K562 (cell line): ENCODE data around the gene INSR. TPM values are rescaled to one million over a fixed set of nuclear protein-coding genes. Genes with fewer than 3 reads are reported as not detected.

ENCODE experiments used
- CC2D1A ChIP-seq: fragments of 450-650 bp; IDR thresholded peaks from 2 replicates; pipeline ENCODE4 v1.6.1; 2017; ENCODE audit warnings: mild to moderate bottlenecking
- DMBX1 ChIP-seq: fragments of 250-450 bp; sonication (Bioruptor Pico); IDR thresholded peaks from 2 replicates; pipeline ENCODE4 v1.8.0; 2022; ENCODE audit warnings: inconsistent platforms, mild to moderate bottlenecking, moderate library complexity, borderline replicate concordance
- FOSL1 ChIP-seq: fragments of 200-800 bp; sonication (Bioruptor generic); conservative IDR thresholded peaks from 2 replicates; pipeline ENCODE4 v1.6.1; 2016; ENCODE audit warnings: missing genetic modification characterization, missing compliant biosample characterization
- HDAC3 ChIP-seq: fragments of 450-650 bp; IDR thresholded peaks from 2 replicates; pipeline ENCODE4 v1.6.1; 2018; ENCODE audit warnings: borderline replicate concordance, mild to moderate bottlenecking, moderate library complexity; ENCODE audit not compliant: partially characterized antibody
- MBD2 ChIP-seq: sonication (generic); IDR thresholded peaks from 2 replicates; pipeline ENCODE4 v1.6.1; 2016; ENCODE audit warnings: low read depth, borderline replicate concordance
- MEF2D ChIP-seq: conservative IDR thresholded peaks from 2 replicates; pipeline ENCODE4 v1.6.1; 2016; ENCODE audit warnings: low read depth, missing genetic modification characterization, missing compliant biosample characterization
- NFXL1 ChIP-seq: fragments of 450-650 bp; formaldehyde crosslinking; IDR thresholded peaks from 2 replicates; pipeline ENCODE4 v1.4.0; 2021; ENCODE audit warnings: mild to moderate bottlenecking
- NUFIP1 ChIP-seq: fragments of 450-650 bp; IDR thresholded peaks from 2 replicates; pipeline ENCODE4 v1.6.1; 2018; ENCODE audit not compliant: partially characterized antibody
- PHF21A ChIP-seq: fragments of 450-650 bp; IDR thresholded peaks from 2 replicates; pipeline ENCODE4 v1.6.1; 2017; ENCODE audit warnings: low read depth, borderline replicate concordance
- SNIP1 ChIP-seq: fragments of 450-650 bp; IDR thresholded peaks from 2 replicates; pipeline ENCODE4 v1.7.1; 2017; ENCODE audit warnings: low read depth, mild to moderate bottlenecking
- TAF9B ChIP-seq: fragments of 450-650 bp; IDR thresholded peaks from 2 replicates; pipeline ENCODE4 v1.6.1; 2018; ENCODE audit warnings: mild to moderate bottlenecking; ENCODE audit not compliant: partially characterized antibody
- TCF7L2 ChIP-seq: fragments of 150-350 bp; IDR thresholded peaks from 2 replicates; pipeline ENCODE4 v1.6.1; 2016; ENCODE audit warnings: low read depth, mild to moderate bottlenecking, low read length, moderate library complexity
- THRAP3 ChIP-seq: fragments of 450-650 bp; IDR thresholded peaks from 2 replicates; pipeline ENCODE4 v1.6.1; 2016; ENCODE audit warnings: mild to moderate bottlenecking, inconsistent platforms, borderline replicate concordance
- ZNF347 ChIP-seq: fragments of 450-650 bp; formaldehyde crosslinking; IDR thresholded peaks from 2 replicates; pipeline ENCODE4 v1.4.0; 2020; ENCODE audit warnings: low read depth, mild to moderate bottlenecking, moderate library complexity
- ZNF584 ChIP-seq: fragments of 200-800 bp; sonication (Bioruptor generic); IDR thresholded peaks from 2 replicates; pipeline ENCODE4 v1.6.1; 2016; ENCODE audit warnings: low read depth, mild to moderate bottlenecking, missing genetic modification characterization, missing compliant biosample characterization
- polyA plus RNA-seq, 8 experiments: library from polyadenylated mRNA; depleted of rRNA in 4 of 8; stranded (reverse) in 5 of 8; unstranded in 3 of 8; fragments of >200 nt; fragmentation: Nextera tagmentation in 2 of 8; fragmentation: Illumina TruSeq in 1 of 8; extraction: Ambion mirVana in 2 of 8; extraction: Trizol in 1 of 8; gene quantifications; 2 replicates each; pipeline versions ENCODE4 v1.2.1 to v1.2.3, GENCODE V29; 2011 to 2014; ENCODE audit warnings: inconsistent platforms in 1 of 8, missing spikeins in 1 of 8
- total RNA-seq, 7 experiments: library from RNA; depleted of rRNA in 6 of 7; stranded (reverse); fragments of >200 nt in 6 of 7; fragmentation: Illumina TruSeq in 2 of 7; extraction: Trizol in 2 of 7; gene quantifications; 2 replicates each; pipeline versions ENCODE4 v1.2.1 to v1.2.3, GENCODE V29; 2011 to 2021; ENCODE audit warnings: low replicate concordance in 1 of 7
- TF ChIP-seq, protein P1 (sequence below): sonication (generic); formaldehyde crosslinking; IDR thresholded peaks from 2 replicates; pipeline ENCODE4 v1.8.0; 2022; ENCODE audit warnings: mild to moderate bottlenecking, missing genetic modification reagents, borderline replicate concordance
- TF ChIP-seq, protein P2 (sequence below), 2 experiments: fragments of 450-650 bp; IDR thresholded peaks; 2 replicates each; pipeline ENCODE4 v1.6.1; 2018; ENCODE audit warnings: mild to moderate bottlenecking in 2 of 2, low read depth in 1 of 2; ENCODE audit not compliant: partially characterized antibody in 2 of 2
- TF ChIP-seq, protein P3 (sequence below): IDR thresholded peaks from 2 replicates; pipeline ENCODE4 v1.6.1; 2011; ENCODE audit not compliant: insufficient read length; ENCODE audit errors: extremely low read depth
- TF ChIP-seq, protein P4 (sequence below), 2 experiments: IDR thresholded peaks; 2 replicates each; pipeline ENCODE4 v1.6.1; 2011; ENCODE audit warnings: borderline replicate concordance in 1 of 2, control low read depth in 1 of 2, low read depth in 1 of 2, low read length in 1 of 2, mild to moderate bottlenecking in 1 of 2, mixed read lengths in 1 of 2, moderate library complexity in 1 of 2; ENCODE audit not compliant: insufficient read depth in 1 of 2, insufficient read length in 1 of 2, poor library complexity in 1 of 2, severe bottlenecking in 1 of 2; ENCODE audit errors: extremely low read depth in 1 of 2

The INSR gene
- total and polyA plus RNA-seq, 9 of the 15 experiments (the other 6 are each of a cell fraction or from before 2014, with no cell fraction given): 0.04 to 0.88 (median 0.41) TPM

DNA sequence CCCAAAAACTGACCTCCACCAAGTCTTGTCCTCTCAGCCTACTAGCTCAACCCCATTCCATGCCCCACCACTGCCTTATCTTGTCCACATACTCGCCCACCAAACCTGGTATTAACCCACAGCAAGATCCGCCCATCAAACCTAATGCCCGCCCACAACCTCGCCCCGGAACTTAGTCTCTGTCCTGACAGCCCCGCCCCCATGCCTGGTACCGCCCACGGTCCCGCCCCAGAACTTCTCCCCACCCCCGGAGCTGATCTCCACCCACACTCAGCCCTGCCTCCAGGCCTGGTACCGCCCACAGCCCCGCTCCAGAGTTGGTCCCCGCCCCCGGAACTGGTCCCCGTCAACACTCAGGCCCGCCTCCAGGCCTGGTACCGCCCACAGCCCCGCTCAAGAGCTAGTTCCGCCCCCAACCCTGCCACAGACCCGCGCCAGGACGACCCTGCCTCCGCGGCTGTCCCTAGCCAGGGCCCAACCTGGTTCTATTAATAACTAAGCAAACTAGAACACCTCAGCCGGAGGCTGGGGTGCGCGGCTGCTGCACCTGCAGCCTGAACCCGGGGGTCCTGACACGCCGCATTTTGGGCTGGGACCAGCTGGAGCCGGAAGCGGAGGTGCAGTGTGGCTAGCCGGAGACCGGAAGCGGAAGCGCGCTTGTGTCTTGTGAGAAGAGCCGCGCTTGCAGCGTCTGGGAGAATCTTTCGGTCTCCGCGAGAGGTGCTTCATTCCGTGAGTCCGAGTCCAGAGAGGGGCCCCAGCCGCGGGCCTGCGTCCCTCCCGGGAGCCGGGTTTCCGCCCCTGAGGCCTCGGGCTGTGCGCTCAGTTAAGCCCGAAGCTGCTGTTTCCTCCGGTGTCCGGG, 224.9 kb downstream of the INSR start, which contains the start of gene ZNF557 (continued):
- TF ChIP-seq MEF2D (tag) (no peak), TAF9B (peak; percentile 58), NUFIP1 (no peak), DMBX1 (no peak), PHF21A (no peak), CC2D1A (no peak), MBD2 (peak; percentile 23; the same call in 1 of the 2 replicates), ZNF347 (CRISPR knock-in tag) (no peak), ZNF584 (no peak), NFXL1 (CRISPR knock-in tag) (no peak), SNIP1 (no peak), HDAC3 (no peak), TCF7L2 (no peak), FOSL1 (tag) (no peak), THRAP3 (no peak)
- TF ChIP-seq, protein P1, sequence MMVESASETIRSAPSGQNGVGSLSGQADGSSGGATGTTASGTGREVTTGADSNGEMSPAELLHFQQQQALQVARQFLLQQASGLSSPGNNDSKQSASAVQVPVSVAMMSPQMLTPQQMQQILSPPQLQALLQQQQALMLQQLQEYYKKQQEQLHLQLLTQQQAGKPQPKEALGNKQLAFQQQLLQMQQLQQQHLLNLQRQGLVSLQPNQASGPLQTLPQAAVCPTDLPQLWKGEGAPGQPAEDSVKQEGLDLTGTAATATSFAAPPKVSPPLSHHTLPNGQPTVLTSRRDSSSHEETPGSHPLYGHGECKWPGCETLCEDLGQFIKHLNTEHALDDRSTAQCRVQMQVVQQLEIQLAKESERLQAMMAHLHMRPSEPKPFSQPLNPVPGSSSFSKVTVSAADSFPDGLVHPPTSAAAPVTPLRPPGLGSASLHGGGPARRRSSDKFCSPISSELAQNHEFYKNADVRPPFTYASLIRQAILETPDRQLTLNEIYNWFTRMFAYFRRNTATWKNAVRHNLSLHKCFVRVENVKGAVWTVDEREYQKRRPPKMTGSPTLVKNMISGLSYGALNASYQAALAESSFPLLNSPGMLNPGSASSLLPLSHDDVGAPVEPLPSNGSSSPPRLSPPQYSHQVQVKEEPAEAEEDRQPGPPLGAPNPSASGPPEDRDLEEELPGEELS (CRISPR knock-in tag): no peak
- TF ChIP-seq, protein P2, sequence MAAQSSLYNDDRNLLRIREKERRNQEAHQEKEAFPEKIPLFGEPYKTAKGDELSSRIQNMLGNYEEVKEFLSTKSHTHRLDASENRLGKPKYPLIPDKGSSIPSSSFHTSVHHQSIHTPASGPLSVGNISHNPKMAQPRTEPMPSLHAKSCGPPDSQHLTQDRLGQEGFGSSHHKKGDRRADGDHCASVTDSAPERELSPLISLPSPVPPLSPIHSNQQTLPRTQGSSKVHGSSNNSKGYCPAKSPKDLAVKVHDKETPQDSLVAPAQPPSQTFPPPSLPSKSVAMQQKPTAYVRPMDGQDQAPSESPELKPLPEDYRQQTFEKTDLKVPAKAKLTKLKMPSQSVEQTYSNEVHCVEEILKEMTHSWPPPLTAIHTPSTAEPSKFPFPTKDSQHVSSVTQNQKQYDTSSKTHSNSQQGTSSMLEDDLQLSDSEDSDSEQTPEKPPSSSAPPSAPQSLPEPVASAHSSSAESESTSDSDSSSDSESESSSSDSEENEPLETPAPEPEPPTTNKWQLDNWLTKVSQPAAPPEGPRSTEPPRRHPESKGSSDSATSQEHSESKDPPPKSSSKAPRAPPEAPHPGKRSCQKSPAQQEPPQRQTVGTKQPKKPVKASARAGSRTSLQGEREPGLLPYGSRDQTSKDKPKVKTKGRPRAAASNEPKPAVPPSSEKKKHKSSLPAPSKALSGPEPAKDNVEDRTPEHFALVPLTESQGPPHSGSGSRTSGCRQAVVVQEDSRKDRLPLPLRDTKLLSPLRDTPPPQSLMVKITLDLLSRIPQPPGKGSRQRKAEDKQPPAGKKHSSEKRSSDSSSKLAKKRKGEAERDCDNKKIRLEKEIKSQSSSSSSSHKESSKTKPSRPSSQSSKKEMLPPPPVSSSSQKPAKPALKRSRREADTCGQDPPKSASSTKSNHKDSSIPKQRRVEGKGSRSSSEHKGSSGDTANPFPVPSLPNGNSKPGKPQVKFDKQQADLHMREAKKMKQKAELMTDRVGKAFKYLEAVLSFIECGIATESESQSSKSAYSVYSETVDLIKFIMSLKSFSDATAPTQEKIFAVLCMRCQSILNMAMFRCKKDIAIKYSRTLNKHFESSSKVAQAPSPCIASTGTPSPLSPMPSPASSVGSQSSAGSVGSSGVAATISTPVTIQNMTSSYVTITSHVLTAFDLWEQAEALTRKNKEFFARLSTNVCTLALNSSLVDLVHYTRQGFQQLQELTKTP (IDR thresholded peaks at IDR 0.05; ENCODE audit: low read depth in 1 of 2, partially characterized antibody in 2 of 2): peak in 1 of 2 experiments; percentile 27
- TF ChIP-seq, protein P3, sequence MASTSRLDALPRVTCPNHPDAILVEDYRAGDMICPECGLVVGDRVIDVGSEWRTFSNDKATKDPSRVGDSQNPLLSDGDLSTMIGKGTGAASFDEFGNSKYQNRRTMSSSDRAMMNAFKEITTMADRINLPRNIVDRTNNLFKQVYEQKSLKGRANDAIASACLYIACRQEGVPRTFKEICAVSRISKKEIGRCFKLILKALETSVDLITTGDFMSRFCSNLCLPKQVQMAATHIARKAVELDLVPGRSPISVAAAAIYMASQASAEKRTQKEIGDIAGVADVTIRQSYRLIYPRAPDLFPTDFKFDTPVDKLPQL: no peak
- TF ChIP-seq, protein P4, sequence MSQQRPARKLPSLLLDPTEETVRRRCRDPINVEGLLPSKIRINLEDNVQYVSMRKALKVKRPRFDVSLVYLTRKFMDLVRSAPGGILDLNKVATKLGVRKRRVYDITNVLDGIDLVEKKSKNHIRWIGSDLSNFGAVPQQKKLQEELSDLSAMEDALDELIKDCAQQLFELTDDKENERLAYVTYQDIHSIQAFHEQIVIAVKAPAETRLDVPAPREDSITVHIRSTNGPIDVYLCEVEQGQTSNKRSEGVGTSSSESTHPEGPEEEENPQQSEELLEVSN (IDR thresholded peaks at IDR 0.05; ENCODE audit: borderline replicate concordance in 1 of 2, extremely low read depth in 1 of 2, insufficient read depth in 1 of 2, insufficient read length in 1 of 2, low read depth in 1 of 2, low read length in 1 of 2, poor library complexity in 1 of 2, severe bottlenecking in 1 of 2): peak in 1 of 2 experiments; percentile 31
